Neural crest cell (in vitro differentiated cells): ENCODE measurements around the gene YKT6. TPM values are rescaled to one million over a fixed set of nuclear protein-coding genes. Genes with fewer than 3 reads are reported as not detected.
A peak's percentile ranks its signal among the peaks of the same experiment; 100 is the strongest.

Source experiments
- DNase-seq: peaks from one replicate; pipeline ENCODE4 v3.0.0; 2021; ENCODE audit warnings: low read depth, mixed read lengths, low spot score
- H3K27ac Mint-ChIP-seq: one replicate; pipeline ENCODE4 v1.8.0; 2021; ENCODE audit warnings: mild to moderate bottlenecking, mixed read lengths; ENCODE audit not compliant: unreplicated experiment
- H3K27me3 Mint-ChIP-seq: 2 replicates; pipeline ENCODE4 v1.8.0; 2021; ENCODE audit warnings: low read depth, mild to moderate bottlenecking, mixed read lengths
- H3K36me3 Mint-ChIP-seq: 2 replicates; pipeline ENCODE4 v1.8.0; 2021; ENCODE audit warnings: low read depth, mild to moderate bottlenecking, mixed read lengths
- H3K4me1 Mint-ChIP-seq: 2 replicates; pipeline ENCODE4 v1.8.0; 2021; ENCODE audit warnings: mixed read lengths
- H3K4me3 Mint-ChIP-seq: one replicate; pipeline ENCODE4 v1.8.0; 2021; ENCODE audit warnings: mild to moderate bottlenecking, mixed read lengths
- H3K9me3 Mint-ChIP-seq: 2 replicates; pipeline ENCODE4 v1.8.0; 2021; ENCODE audit warnings: mixed read lengths
- total RNA-seq: library from RNA; stranded (reverse); gene quantifications from 2 replicates; pipeline ENCODE4 v1.2.1, GENCODE V29; 2021
- TF ChIP-seq, protein P1 (sequence below): fragments of 200-600 bp; sonication (generic); conservative IDR thresholded peaks from 2 replicates; pipeline ENCODE4 v1.5.0; 2021; ENCODE audit warnings: antibody characterized with exemption, mild to moderate bottlenecking

YKT6 gene
- total RNA-seq, 1 donor from 2014 or later = 97.4 TPM

DNA sequence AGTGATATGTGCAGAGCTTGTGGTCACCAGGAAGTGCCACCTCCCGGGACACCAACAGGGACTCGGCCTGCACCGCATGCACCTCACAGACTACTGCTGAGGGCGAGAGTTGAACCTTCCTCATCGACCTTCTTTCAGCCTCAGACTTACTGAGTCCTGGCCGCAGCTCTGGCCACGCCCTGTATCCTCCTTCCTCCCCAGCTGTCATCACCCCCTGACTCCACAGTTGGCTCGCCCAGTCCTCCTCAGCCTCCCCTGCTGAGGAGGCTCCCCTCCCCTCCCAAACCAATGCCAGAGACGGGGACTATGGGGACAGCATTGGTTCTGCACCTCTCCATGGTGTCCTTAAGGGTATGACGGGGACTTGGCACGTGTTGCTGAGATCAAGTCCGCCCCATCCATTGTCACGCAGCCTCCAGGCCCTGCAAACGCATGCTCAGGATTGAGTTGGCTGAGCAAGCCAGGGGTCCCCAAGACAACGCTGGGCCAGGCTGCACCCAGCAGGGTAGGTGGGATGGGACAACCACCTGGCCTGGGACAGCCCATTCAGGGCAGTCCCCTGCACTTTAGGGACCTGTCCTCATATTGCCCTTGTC is 49.0 kb downstream of the YKT6 start:
- Mint-ChIP-seq H3K27ac (no peak overlapping the region), H3K9me3 (peaks cover 4% of the 10 kb centered on the region), H3K4me3 (no peak overlapping the region), H3K27me3 (no peaks in the 10 kb centered on the region), H3K36me3 (no peaks in the 10 kb centered on the region), H3K4me1 (no peaks in the 10 kb centered on the region)
- TF ChIP-seq, protein P1, sequence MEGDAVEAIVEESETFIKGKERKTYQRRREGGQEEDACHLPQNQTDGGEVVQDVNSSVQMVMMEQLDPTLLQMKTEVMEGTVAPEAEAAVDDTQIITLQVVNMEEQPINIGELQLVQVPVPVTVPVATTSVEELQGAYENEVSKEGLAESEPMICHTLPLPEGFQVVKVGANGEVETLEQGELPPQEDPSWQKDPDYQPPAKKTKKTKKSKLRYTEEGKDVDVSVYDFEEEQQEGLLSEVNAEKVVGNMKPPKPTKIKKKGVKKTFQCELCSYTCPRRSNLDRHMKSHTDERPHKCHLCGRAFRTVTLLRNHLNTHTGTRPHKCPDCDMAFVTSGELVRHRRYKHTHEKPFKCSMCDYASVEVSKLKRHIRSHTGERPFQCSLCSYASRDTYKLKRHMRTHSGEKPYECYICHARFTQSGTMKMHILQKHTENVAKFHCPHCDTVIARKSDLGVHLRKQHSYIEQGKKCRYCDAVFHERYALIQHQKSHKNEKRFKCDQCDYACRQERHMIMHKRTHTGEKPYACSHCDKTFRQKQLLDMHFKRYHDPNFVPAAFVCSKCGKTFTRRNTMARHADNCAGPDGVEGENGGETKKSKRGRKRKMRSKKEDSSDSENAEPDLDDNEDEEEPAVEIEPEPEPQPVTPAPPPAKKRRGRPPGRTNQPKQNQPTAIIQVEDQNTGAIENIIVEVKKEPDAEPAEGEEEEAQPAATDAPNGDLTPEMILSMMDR = no peak
- DNase-seq = no peak

DNA sequence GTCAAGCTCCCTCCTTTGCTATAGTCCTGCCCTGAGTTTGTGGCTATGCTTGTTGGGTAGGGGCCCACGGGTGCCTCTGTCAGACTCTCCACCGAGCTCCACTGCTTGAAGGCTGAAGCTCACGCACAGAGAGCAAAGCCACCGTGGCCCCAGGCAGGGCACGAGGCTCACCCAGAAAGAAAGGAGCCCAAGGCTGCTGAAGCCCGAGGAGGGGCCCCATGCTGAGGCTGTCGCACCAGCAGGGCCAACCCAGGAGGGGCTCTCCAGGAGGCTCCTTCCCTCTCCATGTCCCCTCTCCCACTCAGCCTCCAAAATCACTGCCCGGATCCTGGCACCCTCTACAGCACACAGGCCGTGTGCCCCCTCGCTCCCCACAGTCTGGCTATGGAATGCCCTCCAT is 50.5 kb downstream of the YKT6 start:
- Mint-ChIP-seq H3K36me3 (no peaks in the 10 kb centered on the region), H3K27me3 (no peaks in the 10 kb centered on the region), H3K4me1 (peaks cover 3% of the 10 kb centered on the region), H3K4me3 (no peak overlapping the region), H3K27ac (peak overlapping the region; percentile 71), H3K9me3 (peaks cover 4% of the 10 kb centered on the region)
- TF ChIP-seq, protein P1 = no peak
- DNase-seq = no peak

DNA sequence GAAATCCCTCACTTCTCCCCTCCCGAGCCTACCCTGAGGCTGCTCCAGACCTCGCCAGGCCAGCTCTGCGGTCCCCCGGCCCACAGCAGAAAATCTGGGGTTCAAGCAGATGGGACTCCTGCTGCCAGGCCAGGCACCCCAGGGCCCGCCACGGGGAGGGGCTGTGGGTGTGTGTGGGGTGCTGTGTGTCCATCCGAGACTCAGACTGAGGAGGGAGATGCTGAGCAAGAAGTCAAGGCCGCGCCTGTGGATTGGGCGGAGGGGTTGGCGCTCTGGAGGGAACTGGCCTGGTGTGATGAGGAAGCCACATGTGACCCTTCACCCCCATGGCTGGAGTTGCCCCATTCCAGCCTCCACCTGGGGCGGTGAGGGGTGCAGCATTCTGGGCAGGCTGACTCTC is 51.1 kb downstream of the YKT6 start:
- H3K36me3 Mint-ChIP-seq = no peaks in the 10 kb centered on the region
- TF ChIP-seq, protein P1 = no peak

DNA sequence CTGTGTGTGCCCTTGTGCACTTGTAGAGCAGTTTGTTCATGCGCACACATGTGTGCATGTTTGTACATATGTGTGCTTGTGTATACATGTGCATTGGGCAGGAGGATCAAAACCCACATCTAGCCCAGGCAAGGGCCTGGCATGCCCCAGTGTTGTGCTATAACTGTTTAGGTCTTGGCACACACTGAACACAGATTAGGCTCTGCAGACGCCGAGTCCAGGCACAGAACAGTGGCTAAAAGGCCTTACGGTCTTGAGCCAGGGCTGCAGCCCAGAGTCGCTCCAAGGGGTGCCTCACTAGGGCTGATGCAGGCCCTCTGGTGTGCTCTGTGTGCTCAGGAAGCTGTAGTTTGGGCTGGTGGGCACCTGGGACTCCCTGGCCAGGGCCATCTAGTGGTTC is 55.7 kb downstream of the YKT6 start:
- Mint-ChIP-seq H3K4me3 (no peak overlapping the region), H3K36me3 (no peaks in the 10 kb centered on the region), H3K9me3 (peaks cover 4% of the 10 kb centered on the region), H3K27ac (no peak overlapping the region), H3K4me1 (peaks cover 25% of the 10 kb centered on the region), H3K27me3 (no peaks in the 10 kb centered on the region)
- DNase-seq = no peak
- TF ChIP-seq, protein P1 = no peak

More for the DNA sequence above, 51.1 kb downstream of the YKT6 start:
- H3K4me3 Mint-ChIP-seq = no peak overlapping the region
- no peaks in the 10 kb centered on the region for H3K27me3 Mint-ChIP-seq
- no peak overlapping the region for H3K27ac Mint-ChIP-seq
- peaks cover 4% of the 10 kb centered on the region for H3K4me1 Mint-ChIP-seq
- no peak for DNase-seq
- peaks cover 4% of the 10 kb centered on the region for H3K9me3 Mint-ChIP-seq

DNA sequence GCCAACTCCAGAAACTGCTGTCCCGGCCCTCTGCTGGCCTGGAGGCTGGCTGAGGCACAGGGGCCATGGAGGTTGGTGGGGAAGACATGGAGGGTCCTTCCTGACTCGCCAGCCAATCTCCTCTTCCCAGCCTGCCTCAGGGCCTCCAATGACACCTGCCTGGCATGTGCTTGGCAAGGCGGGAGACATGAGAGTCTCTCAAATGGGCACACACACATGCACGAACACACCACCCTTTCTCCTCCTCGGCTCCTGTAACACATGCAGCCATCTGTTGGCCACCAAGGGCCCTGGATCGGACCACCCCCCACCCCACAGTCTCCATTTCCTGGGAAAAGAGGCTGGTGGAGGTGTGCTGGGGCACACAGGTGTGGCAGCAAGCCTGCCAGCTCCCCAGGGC is 56.4 kb downstream of the YKT6 start:
- Mint-ChIP-seq H3K36me3 (no peaks in the 10 kb centered on the region), H3K27ac (peak overlapping the region; percentile 19)
- TF ChIP-seq, protein P1 = no peak

More for the DNA sequence above, 56.4 kb downstream of the YKT6 start:
- no peak for DNase-seq
- Mint-ChIP-seq H3K4me1 (peaks cover 25% of the 10 kb centered on the region), H3K4me3 (no peak overlapping the region), H3K27me3 (no peaks in the 10 kb centered on the region), H3K9me3 (peaks cover 4% of the 10 kb centered on the region)
